ENCODE results near the gene C16orf92.

DNA sequence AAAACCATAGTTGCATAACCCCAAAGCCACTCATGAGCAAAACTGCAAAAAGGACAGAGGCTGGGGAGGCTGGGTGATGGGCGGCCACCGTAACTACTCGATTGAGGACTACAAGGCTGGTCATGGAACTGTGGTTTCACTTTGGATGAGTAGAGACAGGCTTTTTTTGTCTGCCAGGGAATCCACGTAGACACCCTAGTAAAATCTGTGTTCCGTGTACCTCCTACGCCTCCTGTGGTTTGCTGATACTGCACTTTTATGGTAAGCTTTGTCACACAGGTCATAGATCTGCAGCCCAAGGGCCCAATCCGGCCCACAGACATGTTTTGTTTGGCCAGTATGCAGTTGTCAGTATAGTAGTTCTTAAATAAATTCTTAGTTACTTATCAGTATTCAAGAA, 10.3 kb downstream of the C16orf92 start:
- TF ChIP-seq, protein P1, sequence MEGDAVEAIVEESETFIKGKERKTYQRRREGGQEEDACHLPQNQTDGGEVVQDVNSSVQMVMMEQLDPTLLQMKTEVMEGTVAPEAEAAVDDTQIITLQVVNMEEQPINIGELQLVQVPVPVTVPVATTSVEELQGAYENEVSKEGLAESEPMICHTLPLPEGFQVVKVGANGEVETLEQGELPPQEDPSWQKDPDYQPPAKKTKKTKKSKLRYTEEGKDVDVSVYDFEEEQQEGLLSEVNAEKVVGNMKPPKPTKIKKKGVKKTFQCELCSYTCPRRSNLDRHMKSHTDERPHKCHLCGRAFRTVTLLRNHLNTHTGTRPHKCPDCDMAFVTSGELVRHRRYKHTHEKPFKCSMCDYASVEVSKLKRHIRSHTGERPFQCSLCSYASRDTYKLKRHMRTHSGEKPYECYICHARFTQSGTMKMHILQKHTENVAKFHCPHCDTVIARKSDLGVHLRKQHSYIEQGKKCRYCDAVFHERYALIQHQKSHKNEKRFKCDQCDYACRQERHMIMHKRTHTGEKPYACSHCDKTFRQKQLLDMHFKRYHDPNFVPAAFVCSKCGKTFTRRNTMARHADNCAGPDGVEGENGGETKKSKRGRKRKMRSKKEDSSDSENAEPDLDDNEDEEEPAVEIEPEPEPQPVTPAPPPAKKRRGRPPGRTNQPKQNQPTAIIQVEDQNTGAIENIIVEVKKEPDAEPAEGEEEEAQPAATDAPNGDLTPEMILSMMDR (IDR thresholded peaks at IDR 0.05): no peak
- no peak for TF ChIP-seq ZFX (IDR thresholded peaks at IDR 0.05; ENCODE audit: borderline replicate concordance)
